ENCODE measurements around the gene PCSK6. TPM values are rescaled to one million over a fixed set of nuclear protein-coding genes. Genes with fewer than 3 reads are reported as not detected.

Gene PCSK6
- total RNA-seq, 2 experiments from 2014 or later: 2.7 to 3.0 TPM

- Mint-ChIP-seq H3K27ac (no peak overlapping the region), H3K9me3 (no peaks in the 10 kb centered on the region), H3K36me3 (ENCODE audit: low read depth) (no peaks in the 10 kb centered on the region), H3K4me3 (no peak overlapping the region), H3K4me1 (ENCODE audit: low read depth) (peaks cover 27% of the 10 kb centered on the region), H3K27me3 (peaks cover 40% of the 10 kb centered on the region)
- DNase-seq (no peak), ATAC-seq (no peak)
- CTCF ChIA-PET: no interaction called here
- intact Hi-C loops (cut with micrococcal nuclease): loop anchor here (10.0 kb wide), 1 partner anchor 172 kb away; no protein-coding TSS in a partner anchor
- TF ChIP-seq CTCF (IDR thresholded peaks at IDR 0.05): no peak
- POLR2A ChIA-PET: interaction anchor here (0.5 kb wide), 1 partner anchor 80 kb away, joined by 5 read pairs; no protein-coding TSS in a partner anchor
Observed at GRCh38 chr15:101497017-101497416, 7.5 kb upstream of the PCSK6 start.

- Mint-ChIP-seq H3K4me1 (ENCODE audit: low read depth) (peaks cover 24% of the 10 kb centered on the region), H3K27ac (no peak overlapping the region), H3K4me3 (no peak overlapping the region), H3K27me3 (peaks cover 39% of the 10 kb centered on the region), H3K36me3 (ENCODE audit: low read depth) (no peaks in the 10 kb centered on the region), H3K9me3 (no peaks in the 10 kb centered on the region)
- no peak for ATAC-seq
- CTCF ChIA-PET: interaction anchor here (1.1 kb wide), 1 partner anchor 10 kb away, joined by 3 read pairs; no protein-coding TSS in a partner anchor
- DNase-seq: no peak
- POLR2A ChIA-PET: no interaction called here
- no peak for TF ChIP-seq CTCF (IDR thresholded peaks at IDR 0.05)
- intact Hi-C loops (cut with micrococcal nuclease): loop anchor here (10.0 kb wide), 1 partner anchor 172 kb away; no protein-coding TSS in a partner anchor
Observed at GRCh38 chr15:101496198-101496986, 6.9 kb upstream of the PCSK6 start.

- Mint-ChIP-seq H3K27me3 (peaks cover 46% of the 10 kb centered on the region), H3K36me3 (ENCODE audit: low read depth) (no peaks in the 10 kb centered on the region), H3K4me1 (ENCODE audit: low read depth) (peaks cover 19% of the 10 kb centered on the region), H3K27ac (no peak overlapping the region), H3K4me3 (no peak overlapping the region), H3K9me3 (no peaks in the 10 kb centered on the region)
- TF ChIP-seq CTCF (IDR thresholded peaks at IDR 0.05): no peak
- intact Hi-C loops (cut with micrococcal nuclease): loop anchor here (10.0 kb wide), 1 partner anchor 171 kb away; no protein-coding TSS in a partner anchor
- ChIA-PET POLR2A (no interaction called here), CTCF (interaction anchor here (0.8 to 1.1 kb wide), 3 partner anchors 9 to 145 kb away, joined by 3 read pairs; no protein-coding TSS in a partner anchor)
- no peak for DNase-seq
- no peak for ATAC-seq
Observed at GRCh38 chr15:101495334-101496197, 6.1 kb upstream of the PCSK6 start.

GRCh38 chr15:101494251-101494796 lies 4.8 kb upstream of the PCSK6 start:
- Mint-ChIP-seq H3K4me3 (no peak overlapping the region), H3K27ac (no peak overlapping the region), H3K36me3 (ENCODE audit: low read depth) (no peaks in the 10 kb centered on the region), H3K4me1 (ENCODE audit: low read depth) (peaks cover 14% of the 10 kb centered on the region), H3K9me3 (no peaks in the 10 kb centered on the region), H3K27me3 (peaks cover 49% of the 10 kb centered on the region)
- CTCF ChIA-PET: interaction anchor here (0.8 to 1.0 kb wide), 2 partner anchors 26 to 147 kb away, joined by 3 read pairs; no protein-coding TSS in a partner anchor
- POLR2A ChIA-PET: no interaction called here
- TF ChIP-seq CTCF (IDR thresholded peaks at IDR 0.05): no peak
- no peak for DNase-seq
- intact Hi-C loops (cut with micrococcal nuclease): loop anchor here (10.0 kb wide), 1 partner anchor 170 kb away; no protein-coding TSS in a partner anchor
- no peak for ATAC-seq
